Gastrocnemius medialis (tissue), 4 donors: Measurements from ENCODE around the gene PPM1E. TPM values are rescaled to one million over a fixed set of nuclear protein-coding genes. Genes with fewer than 3 reads are reported as not detected.

ENCODE experiments used
- ATAC-seq, 2 donors: fragments of 150-250 bp; one replicate each; pipeline ENCODE4 v1.9.1; 2016
- DNase-seq, 2 donors: peaks; one replicate each; pipeline ENCODE4 v3.0.0-alpha.2; 2019
- H3K27ac ChIP-seq, 4 donors: fragments of 200-600 bp; sonication (generic); 1 replicate in 1 of 4; 2 replicates in 3 of 4; pipeline ENCODE4 v1.5.1; 2016 to 2018; ENCODE audit warnings: mild to moderate bottlenecking in 2 of 4, moderate library complexity in 1 of 4
- H3K27me3 ChIP-seq, 3 donors: fragments of 200-600 bp; sonication (generic) in 2 of 3; 1 replicate in 1 of 3; 2 replicates in 2 of 3; pipeline versions ENCODE4 v1.5.1 to v1.6.0; 2016 to 2019; ENCODE audit warnings: mild to moderate bottlenecking in 1 of 3, moderate library complexity in 1 of 3
- H3K36me3 ChIP-seq, 2 donors: fragments of 200-600 bp; sonication (generic) in 1 of 2; one replicate each; pipeline ENCODE4 v1.5.1; 2017 to 2018
- H3K4me1 ChIP-seq, 2 donors: fragments of 200-600 bp; sonication (generic) in 1 of 2; one replicate each; pipeline ENCODE4 v1.5.1; 2016 to 2017; ENCODE audit warnings: mild to moderate bottlenecking in 2 of 2
- H3K4me3 ChIP-seq, 4 donors: fragments of 200-600 bp; sonication (generic) in 3 of 4; 1 replicate in 1 of 4; 2 replicates in 3 of 4; pipeline ENCODE4 v1.5.1; 2016 to 2019; ENCODE audit warnings: mild to moderate bottlenecking in 2 of 4
- H3K9me3 ChIP-seq, 3 donors: fragments of 200-600 bp; sonication (generic) in 2 of 3; 1 replicate in 1 of 3; 2 replicates in 2 of 3; pipeline ENCODE4 v1.5.1; 2016 to 2019
- CTCF ChIP-seq, 5 experiments: fragments of 450-650 bp in 3 of 5; fragments of 200-600 bp in 2 of 5; sonication (generic) in 2 of 5; IDR thresholded peaks in 4 of 5; conservative IDR thresholded peaks in 1 of 5; 1 replicate in 4 of 5; 2 replicates in 1 of 5; pipeline ENCODE4 v1.5.1; 2016 to 2019; ENCODE audit warnings: antibody characterized with exemption in 5 of 5, mild to moderate bottlenecking in 3 of 5, moderate library complexity in 3 of 5
- POLR2A ChIP-seq, 2 donors: fragments of 450-650 bp; IDR thresholded peaks; one replicate each; pipeline ENCODE4 v1.6.1; 2017; ENCODE audit warnings: antibody characterized with exemption in 2 of 2, mild to moderate bottlenecking in 2 of 2, moderate library complexity in 2 of 2
- in situ Hi-C, 4 donors: fragments of 200-750 bp; cut with MboI; loops; one replicate each; pipeline versions ENCODE4 v1.15.0 to v1.8.0; 2017; ENCODE audit warnings: low sequenced_read_pairs in 4 of 4
- intact Hi-C: fragments of 100-400 bp; cut with DNase I; formaldehyde crosslinking; loops from one replicate; pipeline ENCODE4 v1.15.1; 2023; ENCODE audit warnings: low total_unique reads
- total RNA-seq, 4 donors: library from RNA; depleted of rRNA; stranded (reverse); fragments of >200 nt; gene quantifications; one replicate each; pipeline versions ENCODE4 v1.1.0 to v1.2.3, GENCODE V29; 2016

The PPM1E gene
- under 1 TPM in 2 of 4 donors, not detected in 2; 0.04 to 0.07 TPM for total RNA-seq

DNA sequence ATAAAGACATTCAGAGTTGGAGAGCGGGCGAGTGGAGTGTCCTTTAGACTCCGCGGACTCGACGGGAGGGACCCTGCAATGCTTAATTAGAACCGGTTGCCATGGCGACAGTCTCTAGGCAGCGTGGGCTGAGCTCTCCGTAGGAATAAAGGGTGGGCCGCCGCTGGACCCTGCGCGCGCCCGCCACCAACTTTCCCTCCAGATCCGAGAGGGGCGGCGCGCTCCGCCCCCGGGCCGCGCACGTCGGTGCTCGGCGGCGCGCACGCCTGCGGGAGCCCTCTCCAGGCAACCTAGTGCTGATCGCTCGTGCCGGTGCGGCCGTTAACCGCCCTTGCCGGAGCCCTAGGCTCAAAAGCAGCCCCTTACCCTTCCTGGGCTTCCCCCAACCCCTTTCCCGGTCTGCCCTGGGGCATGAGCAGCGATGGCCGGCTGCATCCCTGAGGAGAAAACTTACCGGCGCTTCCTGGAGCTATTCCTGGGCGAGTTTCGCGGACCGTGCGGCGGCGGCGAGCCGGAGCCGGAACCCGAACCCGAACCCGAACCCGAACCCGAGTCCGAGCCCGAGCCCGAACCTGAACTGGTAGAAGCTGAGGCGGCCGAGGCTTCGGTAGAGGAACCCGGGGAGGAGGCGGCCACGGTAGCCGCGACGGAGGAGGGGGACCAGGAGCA is at the start of gene PPM1E:
Gene PPM1E (plus strand): TSS at position 278 of the 669 bp plus-strand sequence.
- H3K4me1 ChIP-seq: peaks cover 0 to 7% of the 10 kb centered on the region in 2 donors
- ATAC-seq (no peak), DNase-seq (no peak)
- H3K27me3 ChIP-seq: peaks cover 57 to 61% (median 59%) of the 10 kb centered on the region in 3 donors
- no peaks in the 10 kb centered on the region for H3K9me3 ChIP-seq
- H3K36me3 ChIP-seq: no peaks in the 10 kb centered on the region
- TF ChIP-seq POLR2A (IDR thresholded peaks at IDR 0.05): no peak
- TF ChIP-seq CTCF (IDR thresholded peaks at IDR 0.05 in 4 of 5, conservative IDR thresholded peaks at IDR 0.05 in 1 of 5): no peak
- no peak within 1 kb of the TSS for H3K27ac ChIP-seq
- peak within 1 kb of the TSS; percentile 46 to 54 (median 50) for H3K4me3 ChIP-seq
- in situ Hi-C loops (no loop called here), intact Hi-C loops (no loop called here)

- peaks cover 0 to 18% of the 10 kb centered on the region in 2 donors for H3K36me3 ChIP-seq
- ATAC-seq (no peak), DNase-seq (no peak)
- intact Hi-C loops (no loop called here), in situ Hi-C loops (loop anchor here in 2 of 4 donors (5.0 to 25.0 kb wide), 2 partner anchors 306 kb away; no protein-coding TSS in a partner anchor)
- H3K27me3 ChIP-seq: no peaks in the 10 kb centered on the region
- H3K27ac ChIP-seq: no peak overlapping the region
- H3K4me1 ChIP-seq: no peaks in the 10 kb centered on the region
- H3K9me3 ChIP-seq: no peaks in the 10 kb centered on the region
- no peak overlapping the region for H3K4me3 ChIP-seq
- TF ChIP-seq CTCF (IDR thresholded peaks at IDR 0.05 in 4 of 5, conservative IDR thresholded peaks at IDR 0.05 in 1 of 5) (no peak), POLR2A (IDR thresholded peaks at IDR 0.05) (no peak)
Observed at GRCh38 chr17:58706351-58707140, 49.1 kb upstream of the PPM1E start.

DNA sequence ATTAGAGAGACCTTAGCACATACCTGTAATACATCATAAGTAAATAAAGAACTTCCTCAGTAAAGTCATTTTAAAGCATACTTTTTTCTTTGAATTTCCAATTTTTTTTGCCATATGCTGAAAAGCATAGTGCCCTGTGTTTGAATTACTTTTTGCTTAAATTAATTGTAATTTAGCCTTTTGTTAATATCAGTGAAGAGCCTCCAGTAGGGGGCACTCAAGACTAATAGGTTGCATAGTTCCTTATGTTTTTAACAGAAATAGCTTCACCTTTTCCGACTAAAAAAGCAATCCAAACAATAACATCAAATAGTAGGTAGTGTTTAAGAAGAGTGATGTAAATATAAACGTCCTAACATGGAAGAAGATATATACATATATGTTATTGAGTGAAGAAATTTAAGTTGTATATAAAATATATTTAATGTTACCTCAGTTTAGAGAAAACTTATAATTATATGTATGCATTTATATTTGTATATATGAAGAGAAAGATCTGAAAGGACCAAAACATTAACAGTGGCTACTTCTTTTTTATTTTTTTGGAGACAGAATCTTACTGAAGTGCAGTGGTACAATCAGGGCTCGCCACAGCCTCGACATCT is 44.6 kb upstream of the PPM1E start:
- Histone ChIP-seq H3K27ac (no peak overlapping the region), H3K27me3 (no peaks in the 10 kb centered on the region), H3K36me3 (peaks cover 0 to 22% of the 10 kb centered on the region in 2 donors), H3K4me1 (no peaks in the 10 kb centered on the region), H3K9me3 (no peaks in the 10 kb centered on the region), H3K4me3 (no peak overlapping the region)
- no peak for DNase-seq
- in situ Hi-C loops: loop anchor here in 2 of 4 donors (10.0 to 25.0 kb wide), 2 partner anchors 294 to 301 kb away; no protein-coding TSS in a partner anchor
- no peak for ATAC-seq
- intact Hi-C loops: loop anchor here (2.0 kb wide), 1 partner anchor 294 kb away; no protein-coding TSS in a partner anchor
- TF ChIP-seq CTCF (IDR thresholded peaks at IDR 0.05 in 4 of 5, conservative IDR thresholded peaks at IDR 0.05 in 1 of 5) (peak; percentile 24 to 61 (median 41)), POLR2A (IDR thresholded peaks at IDR 0.05) (no peak)

- Histone ChIP-seq H3K4me1 (no peaks in the 10 kb centered on the region), H3K9me3 (no peaks in the 10 kb centered on the region), H3K4me3 (no peak overlapping the region), H3K36me3 (peaks cover 0 to 13% of the 10 kb centered on the region in 2 donors), H3K27me3 (no peaks in the 10 kb centered on the region), H3K27ac (no peak overlapping the region)
- ATAC-seq (no peak), DNase-seq (no peak)
- intact Hi-C loops (no loop called here), in situ Hi-C loops (loop anchor here in 1 of 4 donors (25.0 kb wide), 1 partner anchor 290 kb away; no protein-coding TSS in a partner anchor)
- TF ChIP-seq POLR2A (IDR thresholded peaks at IDR 0.05): no peak
- TF ChIP-seq CTCF (IDR thresholded peaks at IDR 0.05 in 4 of 5, conservative IDR thresholded peaks at IDR 0.05 in 1 of 5): no peak
Observed at GRCh38 chr17:58722274-58722673, 33.4 kb upstream of the PPM1E start.
